Activated T-cell treated with anti-CD3 and anti-CD28 coated beads, Interleukin-2, amount 50 U/mL, for 1 hour (primary cell): ENCODE data around the gene NADK2.
"Not testable (repeated sequence)": the region's sequence is repeated elsewhere in the genome, so short reads cannot be mapped to it uniquely, and the experiment has no call there.

Experiments used
- DNase-seq: peaks from one replicate; pipeline ENCODE4 v3.0.0-alpha.2; 2020

Gene NADK2

DNA sequence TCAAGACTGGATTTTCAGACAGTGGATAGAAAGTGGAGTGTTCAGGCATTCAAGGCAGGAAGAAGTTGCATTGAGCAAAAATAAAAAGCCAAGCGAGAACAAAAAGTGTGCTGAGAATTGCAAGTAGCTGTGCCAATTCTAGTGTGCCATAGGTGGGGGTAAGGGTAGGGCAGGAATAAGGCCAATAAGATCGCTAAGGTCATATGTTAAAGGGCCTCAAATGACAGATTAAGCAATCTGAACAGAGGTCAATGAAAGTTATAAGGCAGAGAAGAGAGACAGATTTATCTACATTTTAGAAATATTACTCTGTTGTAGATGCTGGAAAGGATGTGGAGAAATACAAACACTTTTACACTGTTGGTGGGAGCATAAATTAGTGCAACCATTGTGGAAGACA lies 36.4 kb downstream of the NADK2 start:
- no peak for DNase-seq

DNA sequence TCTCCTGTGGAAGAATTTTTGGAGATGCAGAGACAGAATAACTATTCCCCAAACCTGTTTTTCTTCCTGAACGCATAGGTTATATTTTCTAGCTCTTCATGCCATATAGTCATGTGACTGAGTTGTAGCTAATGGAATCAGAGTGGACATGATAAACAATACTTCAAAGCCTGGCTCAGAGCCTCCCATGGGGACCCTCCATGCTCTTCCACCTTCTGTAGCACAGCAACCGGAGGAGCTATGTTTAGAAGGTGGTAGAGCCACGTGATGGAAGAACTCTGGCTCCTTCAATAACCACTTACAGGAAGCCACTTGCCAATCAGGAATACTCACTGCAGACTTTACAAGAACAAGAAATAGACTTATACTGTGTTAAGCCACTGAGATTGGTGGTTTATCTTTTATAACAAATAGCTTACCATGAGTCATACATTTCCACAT lies 39.2 kb downstream of the NADK2 start:
- no peak for DNase-seq

- no peak for DNase-seq
Measured at GRCh38 chr5:36200513-36200912, 41.2 kb downstream of the NADK2 start.

DNA sequence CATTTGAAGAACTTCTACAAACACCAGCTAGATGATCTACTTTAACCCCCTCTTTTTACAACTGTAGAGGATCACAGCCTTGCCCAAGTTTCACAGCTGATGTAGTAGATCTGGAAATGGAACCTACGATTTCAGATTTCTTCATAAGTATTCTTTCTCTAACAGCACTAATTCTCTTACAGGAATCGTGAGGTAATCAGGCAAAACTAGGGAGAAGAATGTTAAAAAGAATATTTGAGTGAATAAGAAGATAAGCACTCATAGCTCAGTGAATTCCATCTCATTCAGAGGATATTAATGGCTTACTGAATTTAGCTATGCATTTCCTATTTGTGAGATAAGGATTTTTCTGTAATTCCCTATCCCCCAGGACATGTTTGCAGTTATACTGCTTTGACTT lies 42.1 kb downstream of the NADK2 start:
- DNase-seq: no peak

DNA sequence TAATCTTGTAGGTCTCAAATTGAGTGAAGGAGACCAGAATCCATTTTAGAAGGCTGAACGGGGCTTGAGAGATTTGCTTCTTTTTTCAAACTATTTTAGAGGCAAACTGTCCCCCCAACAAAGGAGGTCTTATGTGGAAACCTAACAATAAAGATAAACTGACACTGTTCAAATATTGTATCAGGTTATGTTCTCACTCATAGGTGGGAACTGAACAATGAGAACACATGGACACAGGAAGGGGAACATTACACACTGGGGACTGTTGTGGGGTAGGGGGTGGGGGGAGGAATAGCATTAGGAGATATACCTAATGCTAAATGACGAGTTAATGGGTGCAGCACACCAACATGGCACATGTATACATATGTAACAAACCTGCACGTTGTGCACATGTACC lies 42.9 kb downstream of the NADK2 start:
- DNase-seq: not testable (repeated sequence)

DNA sequence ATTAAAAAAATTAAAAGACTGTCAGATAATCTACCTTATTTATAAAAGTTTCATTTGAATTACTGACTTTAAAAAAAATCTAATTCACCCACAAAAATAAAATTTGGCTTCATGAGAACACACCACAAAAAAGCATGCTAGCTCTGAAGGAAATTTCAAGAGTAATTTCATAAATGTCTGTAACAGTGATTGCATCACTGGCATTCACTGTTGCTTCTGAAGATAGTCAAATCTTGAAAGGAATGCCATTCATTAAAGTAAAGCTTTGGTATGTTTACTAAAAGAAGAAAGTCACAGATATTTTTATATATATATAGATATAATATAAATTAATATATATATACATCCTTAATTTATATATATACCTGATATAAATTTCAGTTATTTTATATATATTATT lies 43.4 kb downstream of the NADK2 start:
- DNase-seq: no peak

- DNase-seq: no peak
Measured at GRCh38 chr5:36193746-36194145, 48.0 kb downstream of the NADK2 start.

- not testable (repeated sequence) for DNase-seq
Measured at GRCh38 chr5:36184408-36184807, 57.3 kb downstream of the NADK2 start.

GRCh38 chr5:36181774-36182173 lies 60.0 kb downstream of the NADK2 start:
- DNase-seq: no peak

- no peak for DNase-seq
Measured at GRCh38 chr5:36180556-36181350, 61.0 kb downstream of the NADK2 start.

DNA sequence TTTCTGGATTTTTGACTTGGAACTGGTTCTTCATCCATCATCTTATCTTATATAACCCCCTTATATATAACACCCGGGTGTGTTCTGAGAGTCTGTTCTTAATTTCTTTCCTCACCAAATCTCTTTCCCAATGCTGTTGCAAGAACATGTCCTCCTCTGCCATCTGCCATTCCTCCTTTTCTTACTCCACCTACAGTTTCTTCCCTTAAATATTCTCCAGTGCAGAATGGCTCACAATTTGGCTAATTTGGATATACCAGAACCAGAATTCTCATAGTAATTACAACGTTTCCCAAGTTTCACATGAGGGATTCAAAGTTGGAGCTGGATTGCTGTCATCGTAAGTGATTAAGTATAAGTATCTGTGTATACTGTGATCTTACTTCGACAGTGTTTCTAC lies 61.8 kb downstream of the NADK2 start:
- no peak for DNase-seq

- DNase-seq: no peak
Measured at GRCh38 chr5:36178524-36178890, 63.2 kb downstream of the NADK2 start.

DNA sequence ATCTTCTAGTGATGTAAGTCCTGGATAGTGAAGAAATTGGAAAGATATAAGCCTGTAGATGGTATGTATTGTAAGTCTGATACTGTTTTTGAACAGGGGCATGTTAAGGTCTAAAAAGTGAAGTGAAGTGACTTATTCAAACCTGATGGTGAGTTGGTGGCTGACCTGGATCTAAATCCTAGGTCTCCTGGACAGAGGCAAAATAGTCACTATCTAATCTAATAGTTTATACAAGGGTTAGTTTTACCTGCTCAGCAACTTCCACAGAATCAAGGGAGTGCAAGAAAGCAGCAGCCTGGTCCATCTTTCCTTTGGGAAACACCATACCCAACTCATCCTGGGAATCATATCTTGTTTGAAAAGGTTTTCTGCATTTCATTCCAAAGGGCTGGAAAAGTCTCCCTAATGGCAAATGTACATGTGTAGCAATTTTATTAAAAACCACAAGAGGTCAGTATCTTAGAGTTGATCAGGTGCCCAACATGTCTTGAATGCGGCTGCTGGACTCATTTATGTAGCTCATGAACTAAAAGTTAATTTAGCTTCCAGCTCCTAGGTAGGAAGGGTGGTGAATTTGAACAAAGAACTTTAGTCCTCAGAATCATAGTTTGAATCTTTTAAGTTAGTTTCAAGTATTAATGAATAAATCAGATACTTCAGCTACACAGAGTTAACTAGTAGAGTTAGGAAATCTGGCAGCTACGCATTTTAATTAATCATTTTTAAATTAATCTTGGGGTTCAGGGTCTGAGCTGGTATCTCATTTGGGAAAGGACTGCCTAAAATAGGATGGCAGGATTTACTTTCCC lies 63.8 kb downstream of the NADK2 start:
- no peak for DNase-seq

DNA sequence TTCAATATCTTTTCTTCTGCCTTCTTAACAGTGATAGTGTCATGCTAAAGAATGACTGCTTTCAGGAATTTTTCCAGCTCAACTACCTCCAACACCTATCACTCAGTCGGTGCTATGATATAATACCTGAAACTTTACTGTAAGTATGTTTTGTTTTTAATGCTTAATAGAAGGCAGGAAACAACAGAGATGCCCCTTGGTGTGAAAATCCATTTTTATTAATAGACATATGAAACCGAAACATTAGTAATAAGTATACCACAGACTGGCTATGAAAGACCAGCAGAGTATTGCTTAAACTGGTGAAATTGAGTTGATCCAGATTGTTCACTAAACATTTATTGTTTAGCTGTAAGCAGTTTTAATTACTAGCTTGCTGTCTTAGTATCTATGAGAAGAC lies 64.6 kb downstream of the NADK2 start:
- DNase-seq: no peak

DNA sequence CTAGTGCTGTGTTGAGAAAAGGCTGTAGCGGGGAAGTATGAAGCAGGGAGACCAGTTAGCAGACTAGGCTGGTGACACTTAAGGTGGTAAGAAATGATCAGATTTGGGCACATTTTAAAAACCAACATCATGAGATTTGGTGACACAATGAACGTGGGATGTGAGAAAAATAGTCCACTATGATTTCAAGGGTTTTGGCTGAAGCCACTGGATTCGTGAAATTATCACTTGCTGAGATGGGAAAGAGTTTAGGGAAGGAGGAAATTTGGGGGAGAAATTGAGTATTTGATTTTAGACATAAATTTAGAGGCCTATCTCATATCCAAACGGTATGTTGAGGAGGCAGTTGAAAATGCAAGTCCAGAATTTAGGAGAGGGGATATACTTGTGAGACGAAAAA lies 66.7 kb downstream of the NADK2 start:
- no peak for DNase-seq

- no peak for DNase-seq
Measured at GRCh38 chr5:36174119-36174518, 67.6 kb downstream of the NADK2 start.

DNA sequence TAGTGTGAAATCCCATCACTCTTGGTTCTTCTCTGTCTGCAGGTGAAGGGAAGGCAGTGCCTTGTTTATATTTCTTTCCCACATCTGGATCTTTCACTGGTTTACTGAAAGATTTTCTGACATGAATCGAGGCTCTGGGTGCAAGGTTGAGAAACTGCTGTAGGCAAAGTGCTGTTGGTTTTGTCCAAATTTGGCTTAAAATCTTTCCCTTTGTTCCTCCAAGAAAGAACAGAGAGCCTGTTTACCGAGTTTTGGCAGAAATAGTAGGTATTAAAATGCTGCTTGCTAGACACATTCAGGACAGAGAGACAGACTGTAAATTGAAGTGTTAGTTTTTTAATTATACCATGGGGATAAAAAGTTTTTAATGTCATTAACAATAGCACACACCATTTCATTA lies 68.3 kb downstream of the NADK2 start:
- no peak for DNase-seq

GRCh38 chr5:36172599-36172998 lies 69.1 kb downstream of the NADK2 start:
- DNase-seq: no peak

DNA sequence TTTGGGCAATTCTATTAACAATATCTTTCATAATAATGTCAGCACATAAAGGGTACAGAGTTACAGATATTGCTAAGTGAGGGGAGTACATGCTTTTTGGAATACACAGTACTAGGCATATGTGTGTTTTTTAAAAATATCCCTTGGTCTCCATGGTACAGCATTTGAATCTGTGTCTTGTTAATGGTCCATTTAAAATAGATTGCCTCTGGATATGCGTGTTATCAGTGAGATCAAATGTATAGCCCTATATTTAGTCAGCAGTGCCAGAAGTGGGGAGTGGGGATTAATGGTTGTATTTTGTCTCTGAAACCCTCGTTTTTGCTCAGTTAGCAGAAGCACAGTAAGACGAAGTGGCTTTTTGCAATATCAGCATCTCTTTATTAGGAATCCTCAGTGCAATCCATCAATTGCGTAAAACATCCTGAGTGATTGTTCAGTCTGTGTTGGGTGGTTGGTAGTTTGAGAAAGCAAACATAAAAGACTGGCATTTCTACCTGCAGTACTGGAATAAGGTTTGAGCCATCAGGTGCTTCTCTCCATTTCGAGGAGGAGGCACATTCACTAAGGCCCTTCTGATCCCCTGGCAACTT lies 70.8 kb downstream of the NADK2 start:
- no peak for DNase-seq

DNA sequence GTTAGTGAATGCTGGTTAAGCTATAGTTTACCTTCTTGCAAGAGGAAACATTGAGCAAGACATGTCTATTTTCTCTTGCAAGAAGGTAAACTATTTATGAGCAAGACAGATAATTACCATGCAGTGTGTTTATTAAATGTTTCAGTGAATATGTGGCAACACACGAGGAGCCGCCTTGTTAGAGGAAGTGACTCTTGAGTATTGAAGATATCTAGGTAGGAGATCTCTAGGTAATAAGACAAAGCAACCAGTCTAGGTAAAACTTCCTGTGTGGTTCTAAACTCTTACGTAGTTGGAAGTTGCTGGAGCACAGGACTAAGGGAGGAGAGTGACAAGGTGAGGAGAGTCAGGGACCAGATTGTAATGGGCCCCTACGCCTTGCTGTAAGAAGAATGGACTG lies 73.0 kb downstream of the NADK2 start:
- no peak for DNase-seq

DNA sequence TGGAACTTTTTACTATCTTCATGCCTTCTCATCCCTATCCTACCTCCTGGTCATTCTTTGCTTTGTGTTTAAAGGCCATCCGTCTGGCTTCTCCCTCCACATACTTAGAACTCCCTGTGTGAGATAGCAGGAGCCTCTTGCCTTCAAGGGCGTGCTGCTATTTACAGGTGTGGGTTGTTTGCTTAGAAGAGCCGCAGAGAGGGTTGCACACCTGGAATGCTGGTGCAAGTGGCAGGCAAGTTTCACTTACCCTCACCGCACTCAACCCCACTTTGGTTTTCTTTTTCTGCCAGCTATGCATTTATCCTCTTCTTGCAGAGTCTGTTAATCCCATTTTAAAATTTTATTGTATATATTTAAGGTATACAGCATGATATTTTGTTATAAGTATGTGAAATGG lies 77.3 kb downstream of the NADK2 start:
- DNase-seq: no peak

- no peak for DNase-seq
Measured at GRCh38 chr5:36162810-36163486, 78.8 kb downstream of the NADK2 start.

DNA sequence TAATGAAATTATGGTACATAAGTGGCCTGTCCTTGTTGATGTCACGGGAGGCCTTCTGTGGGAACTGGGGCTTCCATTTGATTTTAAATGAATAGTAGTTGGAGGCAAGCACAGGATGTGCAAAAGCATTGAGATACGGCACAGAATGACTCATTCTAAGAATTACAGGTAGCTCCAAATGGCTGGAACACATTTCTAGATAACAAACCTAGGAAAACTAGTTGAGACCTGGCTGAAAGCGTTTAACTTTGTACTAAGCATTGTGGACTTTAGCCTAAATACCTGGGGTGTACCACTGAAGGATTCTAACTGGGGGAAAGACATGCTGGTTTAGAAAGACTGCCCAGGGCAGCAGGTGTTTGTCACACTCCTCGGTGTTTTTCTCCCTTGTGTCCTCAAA lies 80.4 kb downstream of the NADK2 start:
- DNase-seq: no peak
